GM23338 (cell line): ENCODE results near the gene GPX1.

ENCODE experiments used
- CREB1 ChIP-seq: fragments of 250-450 bp; sonication (Bioruptor Pico); IDR thresholded peaks from 2 replicates; pipeline ENCODE4 v1.5.0; 2020; ENCODE audit warnings: low read depth, mild to moderate bottlenecking, moderate library complexity
- EZH2 ChIP-seq: fragments of 200-600 bp; sonication (generic); IDR thresholded peaks from one replicate; pipeline ENCODE4 v1.8.0; 2017; ENCODE audit warnings: antibody characterized with exemption, mild to moderate bottlenecking, low read depth; ENCODE audit not compliant: unreplicated experiment
- EZH2phosphoT487 ChIP-seq: fragments of 200-600 bp; sonication (generic); IDR thresholded peaks from one replicate; pipeline ENCODE4 v1.8.1; 2018; ENCODE audit warnings: antibody characterized with exemption; ENCODE audit not compliant: unreplicated experiment
- JUNB ChIP-seq: IDR thresholded peaks from one replicate; pipeline ENCODE4 v1.6.1; 2016; ENCODE audit warnings: antibody characterized with exemption; ENCODE audit not compliant: unreplicated experiment
- NANOG ChIP-seq: IDR thresholded peaks from 2 replicates; pipeline ENCODE4 v1.6.1; 2016; ENCODE audit warnings: antibody characterized with exemption, borderline replicate concordance
- POLR2AphosphoS5 ChIP-seq: IDR thresholded peaks from 2 replicates; pipeline ENCODE4 v1.6.1; 2016; ENCODE audit warnings: antibody characterized with exemption, low read depth
- STAT1 ChIP-seq: IDR thresholded peaks from one replicate; pipeline ENCODE4 v1.6.1; 2016; ENCODE audit warnings: antibody characterized with exemption; ENCODE audit not compliant: unreplicated experiment
- TF ChIP-seq, protein P1 (sequence below), 2 experiments: fragments of 200-600 bp in 1 of 2; sonication (generic) in 1 of 2; conservative IDR thresholded peaks; 2 replicates each; pipeline versions ENCODE4 v1.5.1 to v1.6.1; 2016 to 2017; ENCODE audit warnings: antibody characterized with exemption in 2 of 2, low read depth in 2 of 2, mild to moderate bottlenecking in 2 of 2, moderate library complexity in 1 of 2
- TF ChIP-seq, protein P2 (sequence below): IDR thresholded peaks from one replicate; pipeline ENCODE4 v1.6.1; 2018; ENCODE audit warnings: antibody characterized with exemption; ENCODE audit not compliant: unreplicated experiment
- TF ChIP-seq, protein P3 (sequence below): IDR thresholded peaks from 2 replicates; pipeline ENCODE4 v1.6.1; 2016; ENCODE audit warnings: antibody characterized with exemption

DNA sequence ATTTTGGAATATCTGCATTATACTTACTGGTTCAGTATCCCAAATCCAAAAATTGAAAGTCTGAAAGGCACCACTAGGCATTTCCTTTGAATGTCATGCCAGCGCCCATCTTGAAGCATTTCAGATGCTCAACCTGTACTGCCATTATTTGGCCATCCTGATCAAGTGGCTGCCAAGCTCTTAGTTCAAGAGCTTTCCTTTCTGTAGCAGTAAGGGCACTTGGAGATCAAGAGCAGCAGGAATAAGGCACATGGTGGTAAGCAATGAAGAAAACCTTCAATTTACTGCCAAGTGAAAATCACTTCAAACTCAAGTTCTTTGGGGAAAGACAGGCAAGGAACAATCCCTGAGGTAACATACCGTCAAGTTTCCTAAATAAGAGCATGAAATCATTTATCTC, 43.6 kb upstream of the GPX1 start:
- TF ChIP-seq JUNB, result no peak
- TF ChIP-seq EZH2phosphoT487, result no peak
- TF ChIP-seq, protein P1, sequence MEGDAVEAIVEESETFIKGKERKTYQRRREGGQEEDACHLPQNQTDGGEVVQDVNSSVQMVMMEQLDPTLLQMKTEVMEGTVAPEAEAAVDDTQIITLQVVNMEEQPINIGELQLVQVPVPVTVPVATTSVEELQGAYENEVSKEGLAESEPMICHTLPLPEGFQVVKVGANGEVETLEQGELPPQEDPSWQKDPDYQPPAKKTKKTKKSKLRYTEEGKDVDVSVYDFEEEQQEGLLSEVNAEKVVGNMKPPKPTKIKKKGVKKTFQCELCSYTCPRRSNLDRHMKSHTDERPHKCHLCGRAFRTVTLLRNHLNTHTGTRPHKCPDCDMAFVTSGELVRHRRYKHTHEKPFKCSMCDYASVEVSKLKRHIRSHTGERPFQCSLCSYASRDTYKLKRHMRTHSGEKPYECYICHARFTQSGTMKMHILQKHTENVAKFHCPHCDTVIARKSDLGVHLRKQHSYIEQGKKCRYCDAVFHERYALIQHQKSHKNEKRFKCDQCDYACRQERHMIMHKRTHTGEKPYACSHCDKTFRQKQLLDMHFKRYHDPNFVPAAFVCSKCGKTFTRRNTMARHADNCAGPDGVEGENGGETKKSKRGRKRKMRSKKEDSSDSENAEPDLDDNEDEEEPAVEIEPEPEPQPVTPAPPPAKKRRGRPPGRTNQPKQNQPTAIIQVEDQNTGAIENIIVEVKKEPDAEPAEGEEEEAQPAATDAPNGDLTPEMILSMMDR (conservative IDR thresholded peaks at IDR 0.05; ENCODE audit: low read depth in 2 of 2), result no peak
- TF ChIP-seq CREB1 (CRISPR knock-in tag), result no peak
- no peak for TF ChIP-seq EZH2
- TF ChIP-seq, protein P2, sequence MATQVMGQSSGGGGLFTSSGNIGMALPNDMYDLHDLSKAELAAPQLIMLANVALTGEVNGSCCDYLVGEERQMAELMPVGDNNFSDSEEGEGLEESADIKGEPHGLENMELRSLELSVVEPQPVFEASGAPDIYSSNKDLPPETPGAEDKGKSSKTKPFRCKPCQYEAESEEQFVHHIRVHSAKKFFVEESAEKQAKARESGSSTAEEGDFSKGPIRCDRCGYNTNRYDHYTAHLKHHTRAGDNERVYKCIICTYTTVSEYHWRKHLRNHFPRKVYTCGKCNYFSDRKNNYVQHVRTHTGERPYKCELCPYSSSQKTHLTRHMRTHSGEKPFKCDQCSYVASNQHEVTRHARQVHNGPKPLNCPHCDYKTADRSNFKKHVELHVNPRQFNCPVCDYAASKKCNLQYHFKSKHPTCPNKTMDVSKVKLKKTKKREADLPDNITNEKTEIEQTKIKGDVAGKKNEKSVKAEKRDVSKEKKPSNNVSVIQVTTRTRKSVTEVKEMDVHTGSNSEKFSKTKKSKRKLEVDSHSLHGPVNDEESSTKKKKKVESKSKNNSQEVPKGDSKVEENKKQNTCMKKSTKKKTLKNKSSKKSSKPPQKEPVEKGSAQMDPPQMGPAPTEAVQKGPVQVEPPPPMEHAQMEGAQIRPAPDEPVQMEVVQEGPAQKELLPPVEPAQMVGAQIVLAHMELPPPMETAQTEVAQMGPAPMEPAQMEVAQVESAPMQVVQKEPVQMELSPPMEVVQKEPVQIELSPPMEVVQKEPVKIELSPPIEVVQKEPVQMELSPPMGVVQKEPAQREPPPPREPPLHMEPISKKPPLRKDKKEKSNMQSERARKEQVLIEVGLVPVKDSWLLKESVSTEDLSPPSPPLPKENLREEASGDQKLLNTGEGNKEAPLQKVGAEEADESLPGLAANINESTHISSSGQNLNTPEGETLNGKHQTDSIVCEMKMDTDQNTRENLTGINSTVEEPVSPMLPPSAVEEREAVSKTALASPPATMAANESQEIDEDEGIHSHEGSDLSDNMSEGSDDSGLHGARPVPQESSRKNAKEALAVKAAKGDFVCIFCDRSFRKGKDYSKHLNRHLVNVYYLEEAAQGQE, result no peak
- TF ChIP-seq POLR2AphosphoS5, result no peak
- no peak for TF ChIP-seq STAT1
- TF ChIP-seq, protein P3, sequence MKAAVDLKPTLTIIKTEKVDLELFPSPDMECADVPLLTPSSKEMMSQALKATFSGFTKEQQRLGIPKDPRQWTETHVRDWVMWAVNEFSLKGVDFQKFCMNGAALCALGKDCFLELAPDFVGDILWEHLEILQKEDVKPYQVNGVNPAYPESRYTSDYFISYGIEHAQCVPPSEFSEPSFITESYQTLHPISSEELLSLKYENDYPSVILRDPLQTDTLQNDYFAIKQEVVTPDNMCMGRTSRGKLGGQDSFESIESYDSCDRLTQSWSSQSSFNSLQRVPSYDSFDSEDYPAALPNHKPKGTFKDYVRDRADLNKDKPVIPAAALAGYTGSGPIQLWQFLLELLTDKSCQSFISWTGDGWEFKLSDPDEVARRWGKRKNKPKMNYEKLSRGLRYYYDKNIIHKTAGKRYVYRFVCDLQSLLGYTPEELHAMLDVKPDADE, result no peak
- TF ChIP-seq NANOG, result no peak
